Esophagus muscularis mucosa (tissue), 4 donors: ENCODE data around the gene ANKRD53. TPM values are rescaled to one million over a fixed set of nuclear protein-coding genes. Genes with fewer than 3 reads are reported as not detected.
"Not testable (repeated sequence)": the region's sequence is repeated elsewhere in the genome, so short reads cannot be mapped to it uniquely, and the experiment has no call there.

Source experiments
- DNase-seq: peaks from one replicate; pipeline ENCODE4 v3.0.0-alpha.2; 2017; ENCODE audit errors: extremely low spot score
- H3K27ac ChIP-seq, 4 donors: fragments of 200-600 bp; sonication (generic); replicated peaks in 1 of 4; 1 replicate in 3 of 4; 2 replicates in 1 of 4; pipeline ENCODE4 v1.5.1; 2016 to 2019; ENCODE audit warnings: mild to moderate bottlenecking in 1 of 4
- H3K27me3 ChIP-seq, 4 donors: fragments of 200-600 bp; sonication (generic); one replicate each; pipeline versions ENCODE4 v1.5.1 to v1.6.0; 2016 to 2019
- H3K36me3 ChIP-seq, 4 donors: fragments of 200-600 bp; sonication (generic); one replicate each; pipeline ENCODE4 v1.5.1; 2016 to 2019
- H3K4me1 ChIP-seq, 4 donors: fragments of 200-600 bp; sonication (generic); one replicate each; pipeline ENCODE4 v1.5.1; 2016 to 2019
- H3K4me3 ChIP-seq, 4 donors: fragments of 200-600 bp; sonication (generic); 1 replicate in 2 of 4; 2 replicates in 2 of 4; pipeline ENCODE4 v1.5.1; 2016 to 2019; ENCODE audit warnings: mild to moderate bottlenecking in 4 of 4, moderate library complexity in 1 of 4
- H3K9me3 ChIP-seq, 4 donors: fragments of 200-600 bp; sonication (generic); 1 replicate in 3 of 4; 2 replicates in 1 of 4; pipeline ENCODE4 v1.5.1; 2016 to 2019
- EP300 ChIP-seq: sonication (generic); formaldehyde crosslinking; IDR thresholded peaks from one replicate; pipeline ENCODE4 v1.6.1; 2017; ENCODE audit warnings: antibody characterized with exemption
- POLR2A ChIP-seq: fragments of 450-650 bp; IDR thresholded peaks from one replicate; pipeline ENCODE4 v1.6.1; 2017; ENCODE audit warnings: antibody characterized with exemption, moderate library complexity, mild to moderate bottlenecking, low read depth
- POLR2AphosphoS5 ChIP-seq, 2 donors: sonication (generic); formaldehyde crosslinking; IDR thresholded peaks; one replicate each; pipeline ENCODE4 v1.6.1; 2017; ENCODE audit warnings: antibody characterized with exemption in 2 of 2
- WGBS: methylation state at CpG from one replicate; pipeline ENCODE4 v1.1.5; 2018; 5-methylcytosine and 5-hydroxymethylcytosine counted together
- intact Hi-C: fragments of 100-400 bp; cut with DNase I; formaldehyde crosslinking; loops from one replicate; pipeline ENCODE4 v1.15.1; 2023
- total RNA-seq, 4 donors: library from RNA; depleted of rRNA; stranded (reverse); fragments of >200 nt; gene quantifications; one replicate each; pipeline versions ENCODE4 v1.1.0 to v1.2.1, GENCODE V29; 2016
- TF ChIP-seq, protein P1 (sequence below), 3 experiments: fragments of 200-600 bp in 2 of 3; fragments of 450-650 bp in 1 of 3; sonication (generic) in 2 of 3; IDR thresholded peaks; one replicate each; pipeline ENCODE4 v1.5.1; 2017 to 2019; ENCODE audit warnings: antibody characterized with exemption in 3 of 3, mild to moderate bottlenecking in 2 of 3, moderate library complexity in 1 of 3

Gene ANKRD53
- total RNA-seq, 4 donors from 2014 or later, result under 0.01 to 3.2 (median 0.82) TPM

DNA sequence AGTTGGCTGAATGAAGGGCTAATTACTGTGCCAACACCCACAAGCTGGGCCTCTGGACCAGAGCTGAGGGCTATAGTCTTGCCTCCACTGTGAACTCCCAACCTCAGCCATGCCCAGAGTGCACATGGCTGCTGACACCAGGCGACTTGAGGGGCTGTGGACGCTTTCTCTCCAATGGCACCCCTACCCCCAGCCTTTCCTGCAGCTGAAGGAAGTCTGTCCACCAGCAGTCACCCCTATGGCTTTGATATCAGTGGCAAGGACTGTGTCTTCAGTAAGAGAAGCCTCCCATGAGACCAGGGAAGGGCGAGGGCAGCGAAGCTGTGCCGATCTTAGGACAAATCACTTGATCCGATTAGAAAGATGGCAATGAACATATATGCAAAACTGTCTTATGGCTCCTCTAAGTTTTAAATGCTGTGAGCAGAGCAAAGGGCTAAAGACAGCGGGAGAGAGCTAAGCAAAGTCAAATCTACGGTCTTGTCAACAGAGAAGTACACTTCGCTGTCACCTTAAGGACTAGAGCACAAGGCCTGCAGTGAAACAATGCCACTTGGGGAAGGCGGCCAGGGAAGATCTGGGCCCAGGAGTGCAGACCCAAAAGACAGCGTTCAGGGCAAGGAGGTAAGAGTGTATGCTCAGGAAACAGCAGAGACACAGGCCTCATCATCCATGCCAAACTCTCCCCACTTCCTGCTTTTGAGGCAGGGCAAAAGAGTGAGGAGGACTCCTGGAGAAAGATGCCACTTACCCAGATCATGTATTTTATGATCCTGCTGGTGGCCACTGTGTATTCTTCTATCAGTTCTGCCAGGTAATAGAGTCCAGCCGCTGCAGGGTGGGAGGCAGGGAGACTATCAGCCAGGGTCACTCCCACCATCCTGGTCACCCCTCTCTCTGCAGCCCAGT lies 14.8 kb downstream of the ANKRD53 start:
- peak; percentile 50 for DNase-seq
- H3K9me3 ChIP-seq, result no peaks in the 10 kb centered on the region
- intact Hi-C loops, result no loop called here
- 83% methylated on average over 10 of the region's 12 CpGs for WGBS
- peak overlapping the region; percentile 82 to 90 (median 86) for H3K27ac ChIP-seq
- peaks cover 18 to 50% (median 36%) of the 10 kb centered on the region in 4 donors for H3K4me1 ChIP-seq
- TF ChIP-seq, protein P1, sequence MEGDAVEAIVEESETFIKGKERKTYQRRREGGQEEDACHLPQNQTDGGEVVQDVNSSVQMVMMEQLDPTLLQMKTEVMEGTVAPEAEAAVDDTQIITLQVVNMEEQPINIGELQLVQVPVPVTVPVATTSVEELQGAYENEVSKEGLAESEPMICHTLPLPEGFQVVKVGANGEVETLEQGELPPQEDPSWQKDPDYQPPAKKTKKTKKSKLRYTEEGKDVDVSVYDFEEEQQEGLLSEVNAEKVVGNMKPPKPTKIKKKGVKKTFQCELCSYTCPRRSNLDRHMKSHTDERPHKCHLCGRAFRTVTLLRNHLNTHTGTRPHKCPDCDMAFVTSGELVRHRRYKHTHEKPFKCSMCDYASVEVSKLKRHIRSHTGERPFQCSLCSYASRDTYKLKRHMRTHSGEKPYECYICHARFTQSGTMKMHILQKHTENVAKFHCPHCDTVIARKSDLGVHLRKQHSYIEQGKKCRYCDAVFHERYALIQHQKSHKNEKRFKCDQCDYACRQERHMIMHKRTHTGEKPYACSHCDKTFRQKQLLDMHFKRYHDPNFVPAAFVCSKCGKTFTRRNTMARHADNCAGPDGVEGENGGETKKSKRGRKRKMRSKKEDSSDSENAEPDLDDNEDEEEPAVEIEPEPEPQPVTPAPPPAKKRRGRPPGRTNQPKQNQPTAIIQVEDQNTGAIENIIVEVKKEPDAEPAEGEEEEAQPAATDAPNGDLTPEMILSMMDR (IDR thresholded peaks at IDR 0.05), result no peak
- TF ChIP-seq POLR2AphosphoS5 (IDR thresholded peaks at IDR 0.05) (no peak), EP300 (no peak), POLR2A (no peak)
- H3K36me3 ChIP-seq, result peaks cover 9 to 42% (median 39%) of the 10 kb centered on the region in 4 donors
- peak overlapping the region; percentile 90 to 100 (median 97) for H3K4me3 ChIP-seq
- H3K27me3 ChIP-seq, result peaks cover 0 to 3% (median 0%) of the 10 kb centered on the region in 4 donors

DNA sequence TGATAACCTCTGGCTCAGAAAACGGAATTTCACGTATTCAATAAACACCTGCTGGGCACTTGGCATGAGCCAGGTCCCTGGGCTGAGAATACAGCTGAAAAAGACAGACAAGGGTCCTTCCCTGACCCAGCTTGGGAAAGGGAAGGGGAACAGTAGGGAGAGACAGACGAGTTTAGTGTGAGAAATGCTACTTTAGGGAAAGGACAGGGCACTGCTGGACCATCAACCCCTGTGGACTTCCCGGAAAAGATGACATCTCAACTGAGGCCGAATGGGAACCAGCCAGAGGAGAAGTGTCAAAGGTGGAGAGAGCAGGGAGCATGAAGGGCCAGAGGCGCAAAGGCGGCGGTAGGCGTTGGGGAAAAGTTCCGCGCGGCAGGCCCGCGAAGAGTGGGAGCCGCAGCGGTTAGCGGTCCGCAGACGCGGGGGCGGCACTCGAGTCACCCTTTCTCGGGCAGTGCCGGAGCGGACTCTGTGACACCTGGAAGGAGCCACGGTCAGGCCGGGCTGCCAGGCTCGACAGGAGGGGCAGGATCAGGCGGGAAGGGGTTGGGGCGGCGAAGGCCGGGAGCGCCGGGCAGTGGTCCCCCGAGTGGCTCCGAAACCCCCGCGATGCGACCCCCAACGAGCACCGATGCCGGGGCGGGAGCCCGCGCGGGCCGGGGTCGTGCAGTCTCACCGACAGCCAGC lies 15.7 kb downstream of the ANKRD53 start:
- TF ChIP-seq EP300, result no peak
- TF ChIP-seq POLR2AphosphoS5 (IDR thresholded peaks at IDR 0.05), result no peak
- no peak for TF ChIP-seq POLR2A
- peaks cover 0 to 3% (median 0%) of the 10 kb centered on the region in 4 donors for H3K27me3 ChIP-seq
- no peaks in the 10 kb centered on the region for H3K9me3 ChIP-seq
- peak overlapping the region; percentile 82 to 90 (median 86) for H3K27ac ChIP-seq
- WGBS, result 0% methylated on average over 16 of the region's 49 CpGs
- peak; percentile 79 for DNase-seq
- H3K36me3 ChIP-seq, result peaks cover 0 to 32% (median 29%) of the 10 kb centered on the region in 4 donors
- peak overlapping the region; percentile 90 to 100 (median 97) for H3K4me3 ChIP-seq
- intact Hi-C loops, result no loop called here
- H3K4me1 ChIP-seq, result peaks cover 16 to 45% (median 36%) of the 10 kb centered on the region in 4 donors

DNA sequence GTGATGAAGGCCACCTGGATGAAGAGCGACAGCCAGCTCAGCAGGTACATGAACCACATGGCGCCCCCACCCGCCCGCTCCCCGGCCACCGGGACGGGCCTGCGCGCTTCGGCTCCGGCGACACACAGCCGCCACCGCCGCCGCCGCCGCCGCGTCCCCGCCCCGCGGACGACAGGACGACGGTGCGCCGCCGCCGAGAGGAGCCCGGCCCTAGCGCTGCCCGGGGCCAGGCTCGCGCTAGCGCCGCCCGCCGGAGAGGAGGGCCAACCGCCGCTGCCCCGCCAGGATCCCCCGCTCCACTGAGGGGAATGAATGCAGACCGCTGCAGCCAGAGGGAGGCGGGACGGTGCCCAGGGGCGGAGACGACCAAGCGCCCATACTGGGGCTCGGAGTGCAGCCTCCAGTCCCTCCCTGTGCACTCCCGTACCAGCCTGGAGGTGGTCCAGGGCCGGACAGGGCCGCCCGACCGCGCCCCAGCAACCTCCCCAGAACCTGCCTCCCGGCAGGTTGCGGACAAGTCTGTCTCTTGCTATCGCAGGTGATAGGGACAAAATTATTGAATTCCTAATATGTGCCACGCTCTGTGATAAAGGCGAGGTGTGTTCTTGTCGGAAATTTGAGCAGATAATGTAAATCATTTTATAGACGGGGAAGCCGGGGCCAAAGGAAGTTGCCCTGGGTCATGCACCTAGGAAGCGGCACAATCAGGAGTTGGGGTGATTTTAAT lies 16.4 kb downstream of the ANKRD53 start, which contains the start of gene TEX261:
Gene TEX261, minus strand, starts transcription at position 175 of the 727 bp plus-strand sequence. Its CDS starts 116 bp downstream, at position 59.
- no peaks in the 10 kb centered on the region for H3K9me3 ChIP-seq
- intact Hi-C loops, result no loop called here
- WGBS, result 0% methylated on average over 13 of the region's 65 CpGs
- H3K36me3 ChIP-seq, result peaks cover 0 to 25% (median 22%) of the 10 kb centered on the region in 4 donors
- H3K27ac ChIP-seq, result peak within 1 kb of the TSS; percentile 82 to 90 (median 86)
- peaks cover 16 to 45% (median 36%) of the 10 kb centered on the region in 4 donors for H3K4me1 ChIP-seq
- H3K4me3 ChIP-seq, result peak within 1 kb of the TSS; percentile 90 to 100 (median 97)
- no peak for DNase-seq
- no peak for TF ChIP-seq POLR2A
- peak; percentile 55 to 59 for TF ChIP-seq POLR2AphosphoS5 (IDR thresholded peaks at IDR 0.05)
- TF ChIP-seq, protein P1 (IDR thresholded peaks at IDR 0.05), result peak; percentile 63 to 80 (median 74)
- TF ChIP-seq EP300, result no peak
- peaks cover 0 to 3% (median 0%) of the 10 kb centered on the region in 4 donors for H3K27me3 ChIP-seq

DNA sequence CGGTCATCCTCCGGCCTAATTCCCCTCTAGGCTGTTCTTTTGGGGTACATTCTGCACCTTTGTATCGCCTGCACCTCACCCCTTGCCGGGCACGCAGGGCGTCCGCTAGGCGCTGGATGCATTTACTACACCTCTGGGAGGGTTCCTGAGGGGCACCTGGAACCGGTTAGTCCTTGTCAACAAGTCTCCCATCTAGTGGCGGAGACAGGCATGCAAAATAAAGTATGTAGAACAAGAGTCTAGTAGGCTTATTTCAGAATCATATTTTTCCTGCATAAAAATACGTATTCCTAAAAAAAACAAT lies 16.9 kb downstream of the ANKRD53 start:
- Histone ChIP-seq H3K4me3 (peak overlapping the region; percentile 90 to 100 (median 97)), H3K9me3 (no peaks in the 10 kb centered on the region), H3K4me1 (peaks cover 16 to 44% (median 36%) of the 10 kb centered on the region in 4 donors), H3K27me3 (peaks cover 0 to 3% (median 0%) of the 10 kb centered on the region in 4 donors), H3K36me3 (peaks cover 0 to 20% (median 17%) of the 10 kb centered on the region in 4 donors), H3K27ac (peak overlapping the region; percentile 82 to 90 (median 86))
- TF ChIP-seq POLR2A, result no peak
- TF ChIP-seq, protein P1 (IDR thresholded peaks at IDR 0.05), result peak; percentile 15 to 32 (median 29)
- no peak for DNase-seq
- intact Hi-C loops, result no loop called here
- under 1% methylated on average over 11 of the region's 11 CpGs for WGBS

DNA sequence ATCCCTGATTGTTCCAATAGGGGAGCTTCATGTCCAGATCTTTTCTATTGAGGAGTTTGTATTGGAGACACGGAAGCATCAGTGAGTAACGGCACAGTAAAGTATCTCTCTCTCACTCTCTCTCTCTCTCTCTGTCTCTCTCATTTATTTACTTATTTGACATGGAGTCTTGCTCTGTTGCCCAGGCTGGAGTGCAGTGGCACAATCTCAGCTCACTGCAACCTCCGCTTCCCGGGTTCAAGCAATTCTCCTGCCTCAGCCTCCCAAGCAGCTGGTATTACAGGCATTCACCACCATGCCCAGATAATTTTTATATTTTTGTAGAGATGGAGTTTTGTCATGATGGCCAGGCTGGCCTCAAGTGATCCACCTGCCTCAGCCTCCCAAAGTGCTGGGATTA lies 20.5 kb downstream of the ANKRD53 start:
- H3K27ac ChIP-seq, H3K36me3 ChIP-seq, intact Hi-C loops, H3K4me3 ChIP-seq, H3K9me3 ChIP-seq, DNase-seq: not testable (repeated sequence)
- peaks cover 7 to 23% (median 20%) of the 10 kb centered on the region in 4 donors for H3K4me1 ChIP-seq
- H3K27me3 ChIP-seq, result peaks cover 0 to 10% (median 2%) of the 10 kb centered on the region in 4 donors
- WGBS, result 87% methylated on average over 4 of the region's 4 CpGs
